GM12872 (cell line): Measurements from ENCODE around the gene ZNF524.

Source experiments
- CTCF ChIP-seq: IDR thresholded peaks from 3 replicates; pipeline ENCODE4 v1.5.1; 2011; ENCODE audit warnings: low read depth, mild to moderate bottlenecking, low read length, moderate library complexity; ENCODE audit not compliant: insufficient read depth

Gene ZNF524

GRCh38 chr19:55640577-55641425 is 40.7 kb downstream of the ZNF524 start, which contains the start of gene ZNF580:
Gene ZNF580, plus strand, starts transcription at chr19:55641002. Its CDS starts 1,507 bp downstream, at chr19:55642509.
- no peak for TF ChIP-seq CTCF

GRCh38 chr19:55641426-55642152 is 41.5 kb downstream of the ZNF524 start:
- no peak for TF ChIP-seq CTCF

- TF ChIP-seq CTCF: no peak
Observed at GRCh38 chr19:55642153-55643002, 42.3 kb downstream of the ZNF524 start.

- no peak for TF ChIP-seq CTCF
Observed at GRCh38 chr19:55643003-55643886, 43.2 kb downstream of the ZNF524 start, which contains the start of gene ZNF581. Gene ZNF581, plus strand, starts transcription at chr19:55643649. Its CDS starts 923 bp downstream, at chr19:55644572.

GRCh38 chr19:55643887-55644176 is 43.7 kb downstream of the ZNF524 start:
- no peak for TF ChIP-seq CTCF

GRCh38 chr19:55644191-55644833 is 44.2 kb downstream of the ZNF524 start:
- no peak for TF ChIP-seq CTCF
